ENCODE data around the gene RBM3.

The RBM3 gene

GRCh38 chrX:48626401-48627298 lies 52.4 kb downstream of the RBM3 start:
- no peak for DNase-seq
